ENCODE measurements around the gene ARID1B.

ARID1B gene

DNA sequence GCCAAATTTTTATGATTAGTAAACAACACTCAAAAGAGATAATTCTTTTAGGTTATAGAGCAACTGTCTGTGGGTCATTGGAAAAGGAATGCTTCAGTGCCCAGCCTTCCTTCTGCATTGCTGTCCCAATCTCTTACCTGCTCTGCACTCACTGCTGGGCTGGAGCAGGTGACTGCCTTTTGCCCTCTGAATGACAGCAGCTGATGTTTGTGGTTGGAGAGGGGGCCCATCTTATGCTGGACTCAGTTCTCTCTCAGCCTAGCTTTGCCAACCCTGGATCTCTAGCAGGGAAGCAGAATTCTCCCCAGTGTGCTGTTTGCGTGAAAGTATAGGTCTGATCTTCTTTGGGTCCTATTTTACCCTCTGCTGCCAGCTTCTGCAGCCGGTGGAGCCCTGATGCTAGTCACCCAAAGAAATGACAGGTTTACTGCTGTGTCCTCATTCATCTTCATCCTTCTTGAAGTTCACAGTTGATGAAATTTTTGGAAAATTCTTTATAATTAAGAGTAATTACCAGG is 193.5 kb downstream of the ARID1B start:
- H3K9ac ChIP-seq: no peak overlapping the region
- H3K4me3 ChIP-seq (ENCODE audit: low read depth, low read length): no peak overlapping the region
- H3K79me2 ChIP-seq: peaks cover 56% of the 10 kb centered on the region
- H3K27me3 ChIP-seq (ENCODE audit: control insufficient read depth, insufficient read depth, low read length): no peaks in the 10 kb centered on the region
- TF ChIP-seq, protein P1, sequence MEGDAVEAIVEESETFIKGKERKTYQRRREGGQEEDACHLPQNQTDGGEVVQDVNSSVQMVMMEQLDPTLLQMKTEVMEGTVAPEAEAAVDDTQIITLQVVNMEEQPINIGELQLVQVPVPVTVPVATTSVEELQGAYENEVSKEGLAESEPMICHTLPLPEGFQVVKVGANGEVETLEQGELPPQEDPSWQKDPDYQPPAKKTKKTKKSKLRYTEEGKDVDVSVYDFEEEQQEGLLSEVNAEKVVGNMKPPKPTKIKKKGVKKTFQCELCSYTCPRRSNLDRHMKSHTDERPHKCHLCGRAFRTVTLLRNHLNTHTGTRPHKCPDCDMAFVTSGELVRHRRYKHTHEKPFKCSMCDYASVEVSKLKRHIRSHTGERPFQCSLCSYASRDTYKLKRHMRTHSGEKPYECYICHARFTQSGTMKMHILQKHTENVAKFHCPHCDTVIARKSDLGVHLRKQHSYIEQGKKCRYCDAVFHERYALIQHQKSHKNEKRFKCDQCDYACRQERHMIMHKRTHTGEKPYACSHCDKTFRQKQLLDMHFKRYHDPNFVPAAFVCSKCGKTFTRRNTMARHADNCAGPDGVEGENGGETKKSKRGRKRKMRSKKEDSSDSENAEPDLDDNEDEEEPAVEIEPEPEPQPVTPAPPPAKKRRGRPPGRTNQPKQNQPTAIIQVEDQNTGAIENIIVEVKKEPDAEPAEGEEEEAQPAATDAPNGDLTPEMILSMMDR (IDR thresholded peaks at IDR 0.05): no peak
- no peak overlapping the region for H3K4me2 ChIP-seq (ENCODE audit: low read length)
- H3K9me3 ChIP-seq (ENCODE audit: control insufficient read depth, low read length): no peaks in the 10 kb centered on the region
- H3K36me3 ChIP-seq (ENCODE audit: control insufficient read depth, insufficient read depth, low read length): no peaks in the 10 kb centered on the region
- no peak overlapping the region for H2AFZ ChIP-seq
- H3K27ac ChIP-seq: no peak overlapping the region
- peaks cover 10% of the 10 kb centered on the region for H3K4me1 ChIP-seq

DNA sequence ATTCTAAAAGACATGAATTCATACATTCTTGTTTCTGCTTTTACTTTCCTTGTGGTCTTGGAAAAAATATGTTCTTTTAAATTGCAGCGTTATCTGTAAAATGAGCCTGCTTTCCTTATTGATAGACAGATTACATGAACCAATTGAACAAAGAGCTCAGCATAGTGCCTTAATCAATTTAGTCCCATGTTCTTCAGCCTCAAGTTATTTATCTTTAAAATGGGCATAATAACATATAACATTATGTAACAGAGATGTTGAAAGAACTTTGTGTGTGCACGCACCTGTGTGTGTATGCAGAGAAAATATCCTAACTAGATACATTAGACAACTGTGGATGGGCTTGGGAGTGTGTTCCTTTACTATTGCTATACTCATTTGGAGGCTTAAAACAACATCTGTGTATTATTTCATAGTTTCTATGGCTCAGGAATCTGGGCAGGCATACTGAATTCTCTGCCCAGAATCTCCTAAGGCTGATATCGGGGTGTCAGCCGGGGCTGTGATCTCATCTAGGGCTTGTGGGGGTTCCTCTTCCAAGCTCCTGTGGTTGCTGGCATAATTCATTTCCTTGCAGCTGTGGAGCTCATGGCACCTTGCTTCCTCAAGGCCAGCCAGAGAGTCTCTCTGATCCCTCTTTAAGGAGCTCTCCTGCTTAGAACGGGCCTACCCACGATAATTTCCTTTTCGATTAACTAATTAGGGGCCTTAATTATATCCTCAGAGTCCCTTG is 194.1 kb downstream of the ARID1B start:
- peaks cover 14% of the 10 kb centered on the region for H3K4me1 ChIP-seq
- no peak overlapping the region for H3K9ac ChIP-seq
- peaks cover 62% of the 10 kb centered on the region for H3K79me2 ChIP-seq
- no peak overlapping the region for H3K4me3 ChIP-seq (ENCODE audit: low read depth, low read length)
- no peak overlapping the region for H3K27ac ChIP-seq
- H3K4me2 ChIP-seq (ENCODE audit: low read length): no peak overlapping the region
- H3K27me3 ChIP-seq (ENCODE audit: control insufficient read depth, insufficient read depth, low read length): no peaks in the 10 kb centered on the region
- H3K36me3 ChIP-seq (ENCODE audit: control insufficient read depth, insufficient read depth, low read length): no peaks in the 10 kb centered on the region
- H2AFZ ChIP-seq: no peak overlapping the region
- TF ChIP-seq, protein P1 (IDR thresholded peaks at IDR 0.05): no peak
- H3K9me3 ChIP-seq (ENCODE audit: control insufficient read depth, low read length): no peaks in the 10 kb centered on the region

DNA sequence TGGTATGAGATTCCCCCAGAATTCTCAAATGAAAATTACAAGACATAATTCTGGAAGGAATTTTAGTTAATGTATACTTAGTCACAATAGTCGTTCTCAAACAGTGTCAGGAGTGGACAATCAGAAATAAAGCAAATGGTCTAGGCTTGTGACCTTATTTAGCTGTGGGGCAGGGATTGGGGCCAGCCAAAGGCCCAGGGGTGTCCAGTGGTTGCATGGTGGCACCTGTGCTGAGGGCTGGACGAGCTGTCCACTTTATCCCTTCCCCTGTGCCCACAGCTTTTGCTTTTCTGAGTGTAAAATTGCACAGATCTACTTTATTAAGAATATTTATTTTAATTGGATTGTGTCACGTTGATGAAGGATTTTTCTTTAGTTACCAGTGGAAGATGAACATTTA is 195.0 kb downstream of the ARID1B start:
- Histone ChIP-seq H3K27me3 (ENCODE audit: control insufficient read depth, insufficient read depth, low read length) (no peaks in the 10 kb centered on the region), H3K4me3 (ENCODE audit: low read depth, low read length) (no peak overlapping the region), H3K4me2 (ENCODE audit: low read length) (no peak overlapping the region), H3K4me1 (peaks cover 18% of the 10 kb centered on the region), H2AFZ (no peak overlapping the region), H3K36me3 (ENCODE audit: control insufficient read depth, insufficient read depth, low read length) (no peaks in the 10 kb centered on the region), H3K9ac (no peak overlapping the region), H3K27ac (no peak overlapping the region), H3K9me3 (ENCODE audit: control insufficient read depth, low read length) (no peaks in the 10 kb centered on the region), H3K79me2 (peaks cover 59% of the 10 kb centered on the region)
- TF ChIP-seq, protein P1 (IDR thresholded peaks at IDR 0.05): no peak

DNA sequence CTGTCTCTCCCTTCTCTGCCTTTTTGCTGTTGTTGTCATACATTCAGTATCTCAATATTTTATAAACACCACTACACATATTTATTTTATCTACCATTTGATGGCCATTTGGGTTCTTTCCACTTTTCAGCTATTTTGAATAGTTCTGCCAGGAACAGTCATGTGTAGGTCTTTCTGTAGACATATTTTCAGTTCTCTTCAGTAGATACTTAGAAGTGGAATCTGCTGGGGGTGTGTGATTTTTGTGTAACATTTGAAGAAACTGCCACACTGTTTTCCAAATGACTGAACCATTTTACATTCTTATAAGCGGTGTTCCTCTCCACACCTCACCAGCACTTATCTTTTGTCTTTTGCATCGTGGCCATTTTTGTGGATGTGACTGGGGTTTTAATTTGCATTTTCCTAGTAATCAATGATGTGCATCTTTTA is 197.7 kb downstream of the ARID1B start:
- no peaks in the 10 kb centered on the region for H3K27me3 ChIP-seq (ENCODE audit: control insufficient read depth, insufficient read depth, low read length)
- H3K27ac ChIP-seq: no peak overlapping the region
- H3K9ac ChIP-seq: no peak overlapping the region
- H3K36me3 ChIP-seq (ENCODE audit: control insufficient read depth, insufficient read depth, low read length): no peaks in the 10 kb centered on the region
- H3K79me2 ChIP-seq: peaks cover 51% of the 10 kb centered on the region
- no peak overlapping the region for H3K4me2 ChIP-seq (ENCODE audit: low read length)
- TF ChIP-seq, protein P1 (IDR thresholded peaks at IDR 0.05): no peak
- no peak overlapping the region for H3K4me3 ChIP-seq (ENCODE audit: low read depth, low read length)
- no peaks in the 10 kb centered on the region for H3K9me3 ChIP-seq (ENCODE audit: control insufficient read depth, low read length)
- H2AFZ ChIP-seq: no peak overlapping the region
- H3K4me1 ChIP-seq: peaks cover 41% of the 10 kb centered on the region

DNA sequence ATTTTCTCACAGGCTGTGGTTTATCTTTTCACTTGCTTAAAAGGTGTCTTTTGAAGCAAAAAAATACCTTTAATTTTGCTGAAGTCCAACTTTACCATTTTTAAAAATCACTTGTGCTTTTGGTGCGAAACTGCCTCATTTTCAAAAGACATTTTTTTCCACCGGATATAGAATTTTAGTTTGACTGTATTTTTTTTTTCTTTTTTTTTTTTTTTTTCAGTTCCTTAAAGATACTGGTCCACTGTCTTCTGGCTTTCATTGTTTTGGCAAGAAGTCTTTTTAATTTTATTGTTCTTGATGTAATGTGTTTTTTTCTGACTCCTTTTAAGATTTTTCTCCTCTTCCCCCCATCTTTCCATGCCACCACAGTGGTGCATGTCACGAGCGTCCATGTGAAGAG is 198.2 kb downstream of the ARID1B start:
- Histone ChIP-seq H3K4me2 (ENCODE audit: low read length) (no peak overlapping the region), H3K27me3 (ENCODE audit: control insufficient read depth, insufficient read depth, low read length) (no peaks in the 10 kb centered on the region), H2AFZ (no peak overlapping the region), H3K9ac (no peak overlapping the region), H3K27ac (no peak overlapping the region), H3K4me1 (peaks cover 42% of the 10 kb centered on the region), H3K36me3 (ENCODE audit: control insufficient read depth, insufficient read depth, low read length) (no peaks in the 10 kb centered on the region), H3K9me3 (ENCODE audit: control insufficient read depth, low read length) (no peaks in the 10 kb centered on the region), H3K79me2 (peaks cover 49% of the 10 kb centered on the region), H3K4me3 (ENCODE audit: low read depth, low read length) (no peak overlapping the region)
- TF ChIP-seq, protein P1 (IDR thresholded peaks at IDR 0.05): no peak
